Umbilical cord (tissue), 2 donors: ENCODE data around the gene COX14. TPM values are rescaled to one million over a fixed set of nuclear protein-coding genes. Genes with fewer than 3 reads are reported as not detected.
"Not testable (repeated sequence)": the region's sequence is repeated elsewhere in the genome, so short reads cannot be mapped to it uniquely, and the experiment has no call there.

Experiments
- DNase-seq: peaks from one replicate; pipeline ENCODE4 v3.0.0-alpha.2; 2015; ENCODE audit warnings: low spot score
- total RNA-seq: library from RNA; depleted of rRNA; stranded (reverse); fragments of >200 nt; gene quantifications from one replicate; pipeline ENCODE4 v1.2.3, GENCODE V29; 2014; ENCODE audit warnings: low replicate concordance; ENCODE audit not compliant: insufficient read depth

COX14 gene
- total RNA-seq, 1 donor from 2014 or later: 42.9 TPM

DNA sequence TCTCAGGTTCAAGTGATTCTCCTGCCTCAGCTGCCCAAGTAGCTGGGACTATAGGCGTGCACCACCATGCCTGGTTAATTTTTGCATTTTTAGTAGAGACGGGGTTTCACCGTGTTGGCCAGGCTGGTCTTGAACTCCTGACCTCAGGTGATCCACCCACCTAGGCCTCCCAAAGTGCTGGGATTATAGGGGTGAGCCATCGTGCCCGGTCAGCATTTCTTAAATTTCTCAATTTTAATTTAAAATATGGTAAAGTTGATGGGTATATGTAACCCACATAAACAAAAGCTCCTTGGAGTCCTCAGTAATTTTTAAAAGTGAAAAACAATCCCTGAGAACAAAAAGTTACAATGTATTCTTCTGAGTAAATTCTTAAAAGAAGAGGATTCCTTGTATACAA lies 42.9 kb downstream of the COX14 start:
- not testable (repeated sequence) for DNase-seq

DNA sequence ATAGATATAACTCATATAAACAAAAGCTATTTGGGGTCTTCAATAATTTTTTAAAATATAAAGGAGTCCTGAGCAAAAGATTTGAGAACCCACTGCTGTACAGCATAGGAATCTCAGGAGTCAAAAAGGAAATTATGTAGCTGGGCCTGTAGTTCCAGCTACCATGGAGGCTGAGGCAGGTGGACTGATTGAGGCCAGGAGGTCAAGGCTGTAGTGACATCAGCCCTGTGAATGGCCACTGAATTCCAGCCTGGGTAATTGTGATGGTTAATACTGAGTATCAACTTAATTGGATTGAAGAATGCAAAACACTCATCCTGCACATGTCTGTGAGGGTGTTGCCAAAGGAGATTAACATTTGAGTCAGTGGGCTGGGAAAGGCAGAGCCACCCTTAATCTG lies 44.6 kb downstream of the COX14 start:
- DNase-seq: no peak

DNA sequence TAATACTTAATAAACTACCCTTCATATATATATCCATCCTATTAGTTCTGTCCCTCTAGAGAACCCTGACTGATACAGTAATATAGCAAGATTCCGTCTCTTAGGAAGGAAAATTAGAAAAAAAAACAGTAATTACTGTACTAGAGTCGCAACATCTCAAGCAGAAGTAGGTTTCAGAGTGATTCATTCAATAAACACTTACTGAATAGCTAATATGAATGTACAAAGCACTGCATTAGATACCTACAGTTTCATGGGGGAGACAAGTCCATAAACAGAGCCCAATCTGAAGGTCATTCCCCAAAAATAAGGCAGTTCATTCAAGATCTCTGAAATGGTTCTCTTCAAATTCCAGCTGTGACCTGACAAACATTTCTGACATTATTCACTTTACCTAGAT lies 45.2 kb downstream of the COX14 start:
- DNase-seq: no peak

DNA sequence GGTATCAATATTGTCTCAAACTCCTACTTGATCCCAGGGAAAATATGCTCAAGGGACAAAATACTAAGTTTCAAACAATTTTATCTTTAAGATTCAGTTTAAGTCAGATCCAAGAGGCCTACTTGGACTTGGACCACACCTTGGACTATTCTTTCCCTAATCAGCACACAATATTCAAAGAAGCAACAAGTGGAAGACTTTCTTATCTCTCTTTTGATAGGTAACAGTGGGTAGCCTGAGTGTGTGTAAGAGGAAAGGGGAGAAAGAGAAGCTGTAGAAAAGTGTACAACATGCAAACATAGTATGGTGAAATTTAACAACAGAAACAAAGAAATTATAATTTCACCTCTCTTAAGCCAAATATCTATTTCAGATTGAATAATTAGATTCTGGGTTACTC lies 48.6 kb downstream of the COX14 start:
- DNase-seq: no peak

DNA sequence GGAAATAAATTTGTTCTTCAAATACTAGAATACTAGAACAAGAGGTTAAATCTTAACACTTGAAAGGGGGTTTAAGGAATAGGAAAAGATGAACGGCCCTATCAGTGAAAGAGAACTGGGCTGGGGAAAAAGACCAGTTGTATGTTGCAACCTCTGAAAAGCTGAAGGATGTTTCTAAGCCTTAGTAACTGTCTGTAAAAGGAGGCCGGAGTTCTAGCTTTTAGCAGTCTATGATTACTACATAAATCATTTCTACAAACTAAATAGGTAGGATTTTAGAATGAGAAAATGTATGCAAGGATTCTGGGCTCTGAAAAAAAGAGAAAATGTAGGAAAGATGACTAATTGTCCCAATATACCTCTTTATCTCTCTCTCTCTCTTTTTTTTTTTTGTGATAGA lies 50.2 kb downstream of the COX14 start:
- DNase-seq: peak; percentile 67

- DNase-seq: no peak
These were observed 52.9 kb downstream of the COX14 start for GRCh38 chr12:50164963-50165362.

DNA sequence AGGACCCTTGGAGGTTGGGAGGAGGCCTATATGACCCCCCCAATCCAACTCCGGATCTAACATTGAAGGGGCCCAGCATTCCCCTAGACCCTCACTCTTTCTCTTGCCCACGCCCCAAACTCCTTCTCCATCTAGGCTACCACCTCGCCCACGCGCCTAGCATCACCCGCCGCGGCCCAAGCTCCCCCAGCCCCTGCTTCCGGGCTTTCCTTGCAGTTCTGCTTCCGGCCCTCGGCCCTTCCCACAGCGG lies 54.7 kb downstream of the COX14 start:
- no peak for DNase-seq

DNA sequence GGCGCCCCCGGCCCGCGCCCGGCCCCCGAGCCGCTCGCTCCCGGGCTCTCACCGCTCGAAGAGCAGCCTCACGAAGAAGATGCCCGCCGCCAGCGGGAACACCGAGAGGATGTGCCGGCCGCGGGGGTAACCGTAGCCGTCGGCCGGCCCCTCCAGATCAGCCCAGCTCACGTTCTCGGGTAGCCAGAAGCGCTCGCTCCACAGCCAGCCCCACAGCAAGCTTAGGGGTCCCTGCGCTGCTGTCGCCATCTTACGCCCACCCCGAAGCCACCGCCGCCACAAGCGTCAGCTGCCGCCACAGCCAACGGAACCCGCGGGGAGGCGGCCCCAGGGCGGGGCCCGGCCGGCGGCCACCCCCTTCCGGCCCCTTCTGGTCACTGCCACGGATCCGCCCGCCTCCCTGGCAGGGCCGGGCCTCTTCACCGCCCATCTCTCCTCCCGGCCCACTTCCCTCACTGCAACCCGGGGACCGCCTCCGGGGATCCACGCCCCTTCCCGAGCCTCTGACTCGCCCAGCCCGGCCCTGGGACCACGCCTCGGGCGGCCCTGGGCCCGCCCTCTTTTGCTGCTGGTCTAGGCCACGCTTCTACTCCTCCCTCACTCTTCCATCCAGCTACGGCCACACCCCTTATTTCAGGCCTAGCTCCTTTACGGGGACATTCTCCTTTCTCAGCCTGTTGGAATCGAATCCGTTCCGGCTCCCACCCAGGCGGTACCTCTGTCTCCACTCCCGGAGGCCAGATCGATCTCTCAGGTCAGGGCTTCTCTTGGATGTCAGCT lies 55.2 kb downstream of the COX14 start, which contains the start of gene CERS5:
Gene CERS5, minus strand, starts transcription at position 321 of the 780 bp plus-strand sequence. Its CDS starts 72 bp downstream, at position 249.
- DNase-seq: peak; percentile 100

Other genes starting within 250 kb of the COX14 start
- gene FAIM2, start 208.3 kb upstream of the COX14 start, total RNA-seq: 10.4 TPM
- gene AQP2, start 161.5 kb upstream of the COX14 start, total RNA-seq: 0.24 TPM
- gene AQP5, start 150.4 kb upstream of the COX14 start, total RNA-seq: 7.2 TPM
- gene AQP6, start 139.3 kb upstream of the COX14 start, total RNA-seq: 0.48 TPM
- gene RACGAP1, start 86.7 kb upstream of the COX14 start, total RNA-seq: 27.2 TPM
- gene ASIC1, start 54.6 kb upstream of the COX14 start, total RNA-seq: 1.7 TPM
- gene SMARCD1, start 26.9 kb upstream of the COX14 start, total RNA-seq: 33.0 TPM
- 0.48 TPM for gene GPD1, start 8.2 kb upstream of the COX14 start, total RNA-seq
- 169 TPM for gene CERS5, start 55.1 kb downstream of the COX14 start, total RNA-seq
- gene LIMA1, start 171.3 kb downstream of the COX14 start, total RNA-seq: 147 TPM